GM23338 (cell line): ENCODE measurements around the gene MEFV. TPM values are rescaled to one million over a fixed set of nuclear protein-coding genes. Genes with fewer than 3 reads are reported as not detected.

Experiments
- ATAC-seq: fragments of 200-7000 bp; cut with Tn5 transposase; 3 replicates; pipeline ENCODE4 v1.9.1; 2020
- DNase-seq: peaks from one replicate; pipeline ENCODE4 v3.0.0-alpha.2; 2015; ENCODE audit warnings: low spot score
- H2AFZ ChIP-seq: fragments of 200-600 bp; sonication (generic); 2 replicates; pipeline ENCODE4 v1.8.0; 2016; ENCODE audit warnings: antibody characterized with exemption, mild to moderate bottlenecking, moderate library complexity
- H3F3A ChIP-seq: fragments of 200-600 bp; sonication (generic); replicated peaks from 2 replicates; pipeline ENCODE4 v1.8.0; 2017; ENCODE audit warnings: antibody characterized with exemption, mixed run types, low read depth
- H3K27ac ChIP-seq: fragments of 200-600 bp; sonication (generic); 2 replicates; pipeline ENCODE4 v1.6.1; 2016; ENCODE audit warnings: low read depth
- H3K27me3 ChIP-seq: fragments of 200-600 bp; sonication (generic); 2 replicates; pipeline ENCODE4 v1.8.0; 2016; ENCODE audit warnings: mild to moderate bottlenecking, mixed run types, moderate library complexity; ENCODE audit not compliant: insufficient read depth
- H3K36me3 ChIP-seq: fragments of 200-600 bp; sonication (generic); 2 replicates; pipeline ENCODE4 v1.8.0; 2016; ENCODE audit warnings: mild to moderate bottlenecking; ENCODE audit not compliant: insufficient read depth
- H3K4me1 ChIP-seq: fragments of 200-600 bp; sonication (generic); 2 replicates; pipeline ENCODE4 v1.8.0; 2016; ENCODE audit warnings: mild to moderate bottlenecking, moderate library complexity; ENCODE audit not compliant: insufficient read depth
- H3K4me2 ChIP-seq: fragments of 200-600 bp; sonication (generic); 2 replicates; pipeline ENCODE4 v1.7.1; 2017; ENCODE audit warnings: mixed run types
- H3K4me3 ChIP-seq: fragments of 200-600 bp; sonication (generic); 2 replicates; pipeline ENCODE4 v1.6.1; 2016; ENCODE audit warnings: mixed run types
- H3K79me2 ChIP-seq: fragments of 200-600 bp; sonication (generic); replicated peaks from 2 replicates; pipeline ENCODE4 v1.8.0; 2017; ENCODE audit warnings: mild to moderate bottlenecking; ENCODE audit not compliant: insufficient read depth
- H3K9me2 ChIP-seq: fragments of 200-600 bp; sonication (generic); 2 replicates; pipeline ENCODE4 v1.8.0; 2017; ENCODE audit not compliant: insufficient read depth
- H4K20me1 ChIP-seq: fragments of 200-600 bp; sonication (generic); replicated peaks from 2 replicates; pipeline ENCODE4 v1.8.0; 2017; ENCODE audit warnings: mild to moderate bottlenecking; ENCODE audit not compliant: insufficient read depth
- H3K27ac Mint-ChIP-seq: 2 replicates; pipeline ENCODE4 v1.8.0; 2020; ENCODE audit warnings: inconsistent platforms, mild to moderate bottlenecking, moderate library complexity, mixed read lengths
- H3K27me3 Mint-ChIP-seq: 3 replicates; pipeline ENCODE4 v1.8.0; 2022; ENCODE audit warnings: low read depth, mild to moderate bottlenecking, moderate library complexity, mixed read lengths, inconsistent platforms; ENCODE audit not compliant: insufficient read depth, poor library complexity
- H3K36me3 Mint-ChIP-seq: 3 replicates; pipeline ENCODE4 v1.8.0; 2021; ENCODE audit warnings: low read depth, mild to moderate bottlenecking, inconsistent platforms, moderate library complexity, mixed read lengths
- H3K4me1 Mint-ChIP-seq: 3 replicates; pipeline ENCODE4 v1.8.0; 2020; ENCODE audit warnings: mild to moderate bottlenecking, inconsistent platforms, mixed read lengths
- H3K4me3 Mint-ChIP-seq: 3 replicates; pipeline ENCODE4 v1.8.0; 2021; ENCODE audit warnings: moderate library complexity, mild to moderate bottlenecking, inconsistent platforms, mixed read lengths
- H3K9me3 Mint-ChIP-seq: 3 replicates; pipeline ENCODE4 v1.8.0; 2020; ENCODE audit warnings: moderate library complexity, mild to moderate bottlenecking, inconsistent platforms, mixed read lengths
- CREB1 ChIP-seq: fragments of 250-450 bp; sonication (Bioruptor Pico); IDR thresholded peaks from 2 replicates; pipeline ENCODE4 v1.5.0; 2020; ENCODE audit warnings: low read depth, mild to moderate bottlenecking, moderate library complexity
- CTCF ChIP-seq, 2 experiments: fragments of 200-600 bp in 1 of 2; sonication (generic) in 1 of 2; conservative IDR thresholded peaks; 2 replicates each; pipeline versions ENCODE4 v1.5.1 to v1.6.1; 2016 to 2017; ENCODE audit warnings: antibody characterized with exemption in 2 of 2, low read depth in 2 of 2, mild to moderate bottlenecking in 2 of 2, moderate library complexity in 1 of 2
- EZH2 ChIP-seq: fragments of 200-600 bp; sonication (generic); IDR thresholded peaks from one replicate; pipeline ENCODE4 v1.8.0; 2017; ENCODE audit warnings: antibody characterized with exemption, mild to moderate bottlenecking, low read depth; ENCODE audit not compliant: unreplicated experiment
- EZH2phosphoT487 ChIP-seq: fragments of 200-600 bp; sonication (generic); IDR thresholded peaks from one replicate; pipeline ENCODE4 v1.8.1; 2018; ENCODE audit warnings: antibody characterized with exemption; ENCODE audit not compliant: unreplicated experiment
- JUNB ChIP-seq: IDR thresholded peaks from one replicate; pipeline ENCODE4 v1.6.1; 2016; ENCODE audit warnings: antibody characterized with exemption; ENCODE audit not compliant: unreplicated experiment
- NANOG ChIP-seq: IDR thresholded peaks from 2 replicates; pipeline ENCODE4 v1.6.1; 2016; ENCODE audit warnings: antibody characterized with exemption, borderline replicate concordance
- POLR2AphosphoS5 ChIP-seq: IDR thresholded peaks from 2 replicates; pipeline ENCODE4 v1.6.1; 2016; ENCODE audit warnings: antibody characterized with exemption, low read depth
- REST ChIP-seq: IDR thresholded peaks from one replicate; pipeline ENCODE4 v1.6.1; 2018; ENCODE audit warnings: antibody characterized with exemption; ENCODE audit not compliant: unreplicated experiment
- STAT1 ChIP-seq: IDR thresholded peaks from one replicate; pipeline ENCODE4 v1.6.1; 2016; ENCODE audit warnings: antibody characterized with exemption; ENCODE audit not compliant: unreplicated experiment
- ZNF114 ChIP-seq: fragments of 250-450 bp; sonication (Bioruptor Pico); IDR thresholded peaks from 2 replicates; pipeline ENCODE4 v1.5.0; 2020; ENCODE audit warnings: mild to moderate bottlenecking, moderate library complexity
- ZNF331 ChIP-seq: fragments of 250-450 bp; sonication (Bioruptor Pico); IDR thresholded peaks from 2 replicates; pipeline ENCODE4 v1.5.0; 2020; ENCODE audit warnings: low read depth, mild to moderate bottlenecking, moderate library complexity
- polyA plus RNA-seq: library from polyadenylated mRNA; unstranded; fragments of >200 nt; fragmentation: Nextera tagmentation; extraction: Ambion mirVana; gene quantifications from 2 replicates; pipeline ENCODE4 v1.2.1, GENCODE V29; 2016
- total RNA-seq: library from RNA; depleted of rRNA; stranded (reverse); fragments of >200 nt; shearing (Covaris generic); gene quantifications from 2 replicates; pipeline ENCODE4 v1.2.3, GENCODE V29; 2014
- TF ChIP-seq, protein P1 (sequence below): fragments of 250-450 bp; sonication (Bioruptor Pico); IDR thresholded peaks from 2 replicates; pipeline ENCODE4 v1.5.0; 2020; ENCODE audit warnings: mild to moderate bottlenecking, moderate library complexity

MEFV gene
- total and polyA plus RNA-seq, 2 experiments from 2014 or later = 0.07 TPM; not detected in 1

DNA sequence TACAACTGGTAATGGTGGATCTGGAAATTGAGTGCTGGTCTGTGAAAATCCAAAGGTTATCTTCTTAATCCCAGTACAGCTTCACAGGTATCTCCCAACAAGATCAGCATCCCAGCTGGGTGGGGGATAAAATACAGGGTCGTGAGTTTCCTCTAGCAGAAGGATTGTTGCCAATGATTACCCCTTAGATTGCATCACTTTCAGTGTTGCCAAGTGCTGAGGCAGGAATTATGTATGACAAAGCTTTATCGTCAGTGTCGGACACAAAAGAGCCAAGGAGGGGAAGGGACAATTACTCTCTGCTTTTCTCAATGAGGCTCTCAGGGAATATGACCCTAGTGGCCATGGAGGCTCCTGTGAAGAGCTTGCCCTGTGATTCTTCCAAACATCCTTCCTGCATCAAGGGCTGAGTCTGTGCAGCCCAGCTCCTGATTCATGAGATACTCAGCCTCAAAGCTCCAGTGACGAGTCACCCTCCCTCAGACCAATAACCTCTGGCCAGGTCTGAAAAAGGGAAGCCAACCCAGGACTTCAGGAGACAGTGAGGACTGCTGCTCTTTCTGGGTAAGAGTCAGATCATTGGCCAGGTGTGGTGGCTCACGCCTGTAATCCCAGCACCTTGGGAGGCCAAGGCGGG lies 53.4 kb downstream of the MEFV start:
- Histone ChIP-seq H4K20me1 (no peaks in the 10 kb centered on the region), H3K36me3 (no peaks in the 10 kb centered on the region), H3K27ac (no peak overlapping the region), H3K4me3 (no peak overlapping the region), H3K4me2 (no peak overlapping the region), H3K4me1 (no peaks in the 10 kb centered on the region), H3F3A (no peaks in the 10 kb centered on the region), H3K79me2 (no peaks in the 10 kb centered on the region), H2AFZ (no peak overlapping the region), H3K9me2 (no peaks in the 10 kb centered on the region), H3K27me3 (no peaks in the 10 kb centered on the region)
- ATAC-seq (no peak), DNase-seq (no peak)
- Mint-ChIP-seq H3K9me3 (peaks cover 60% of the 10 kb centered on the region), H3K4me3 (no peak overlapping the region), H3K4me1 (no peaks in the 10 kb centered on the region), H3K27me3 (peaks cover 8% of the 10 kb centered on the region), H3K27ac (no peak overlapping the region), H3K36me3 (peaks cover 23% of the 10 kb centered on the region)
- TF ChIP-seq POLR2AphosphoS5 (no peak), REST (no peak), EZH2phosphoT487 (no peak), ZNF114 (CRISPR knock-in tag) (no peak), JUNB (no peak), CTCF (conservative IDR thresholded peaks at IDR 0.05; ENCODE audit: low read depth in 2 of 2) (no peak), CREB1 (CRISPR knock-in tag) (no peak), ZNF331 (CRISPR knock-in tag) (no peak), EZH2 (no peak), STAT1 (no peak), NANOG (no peak)
- TF ChIP-seq, protein P1, sequence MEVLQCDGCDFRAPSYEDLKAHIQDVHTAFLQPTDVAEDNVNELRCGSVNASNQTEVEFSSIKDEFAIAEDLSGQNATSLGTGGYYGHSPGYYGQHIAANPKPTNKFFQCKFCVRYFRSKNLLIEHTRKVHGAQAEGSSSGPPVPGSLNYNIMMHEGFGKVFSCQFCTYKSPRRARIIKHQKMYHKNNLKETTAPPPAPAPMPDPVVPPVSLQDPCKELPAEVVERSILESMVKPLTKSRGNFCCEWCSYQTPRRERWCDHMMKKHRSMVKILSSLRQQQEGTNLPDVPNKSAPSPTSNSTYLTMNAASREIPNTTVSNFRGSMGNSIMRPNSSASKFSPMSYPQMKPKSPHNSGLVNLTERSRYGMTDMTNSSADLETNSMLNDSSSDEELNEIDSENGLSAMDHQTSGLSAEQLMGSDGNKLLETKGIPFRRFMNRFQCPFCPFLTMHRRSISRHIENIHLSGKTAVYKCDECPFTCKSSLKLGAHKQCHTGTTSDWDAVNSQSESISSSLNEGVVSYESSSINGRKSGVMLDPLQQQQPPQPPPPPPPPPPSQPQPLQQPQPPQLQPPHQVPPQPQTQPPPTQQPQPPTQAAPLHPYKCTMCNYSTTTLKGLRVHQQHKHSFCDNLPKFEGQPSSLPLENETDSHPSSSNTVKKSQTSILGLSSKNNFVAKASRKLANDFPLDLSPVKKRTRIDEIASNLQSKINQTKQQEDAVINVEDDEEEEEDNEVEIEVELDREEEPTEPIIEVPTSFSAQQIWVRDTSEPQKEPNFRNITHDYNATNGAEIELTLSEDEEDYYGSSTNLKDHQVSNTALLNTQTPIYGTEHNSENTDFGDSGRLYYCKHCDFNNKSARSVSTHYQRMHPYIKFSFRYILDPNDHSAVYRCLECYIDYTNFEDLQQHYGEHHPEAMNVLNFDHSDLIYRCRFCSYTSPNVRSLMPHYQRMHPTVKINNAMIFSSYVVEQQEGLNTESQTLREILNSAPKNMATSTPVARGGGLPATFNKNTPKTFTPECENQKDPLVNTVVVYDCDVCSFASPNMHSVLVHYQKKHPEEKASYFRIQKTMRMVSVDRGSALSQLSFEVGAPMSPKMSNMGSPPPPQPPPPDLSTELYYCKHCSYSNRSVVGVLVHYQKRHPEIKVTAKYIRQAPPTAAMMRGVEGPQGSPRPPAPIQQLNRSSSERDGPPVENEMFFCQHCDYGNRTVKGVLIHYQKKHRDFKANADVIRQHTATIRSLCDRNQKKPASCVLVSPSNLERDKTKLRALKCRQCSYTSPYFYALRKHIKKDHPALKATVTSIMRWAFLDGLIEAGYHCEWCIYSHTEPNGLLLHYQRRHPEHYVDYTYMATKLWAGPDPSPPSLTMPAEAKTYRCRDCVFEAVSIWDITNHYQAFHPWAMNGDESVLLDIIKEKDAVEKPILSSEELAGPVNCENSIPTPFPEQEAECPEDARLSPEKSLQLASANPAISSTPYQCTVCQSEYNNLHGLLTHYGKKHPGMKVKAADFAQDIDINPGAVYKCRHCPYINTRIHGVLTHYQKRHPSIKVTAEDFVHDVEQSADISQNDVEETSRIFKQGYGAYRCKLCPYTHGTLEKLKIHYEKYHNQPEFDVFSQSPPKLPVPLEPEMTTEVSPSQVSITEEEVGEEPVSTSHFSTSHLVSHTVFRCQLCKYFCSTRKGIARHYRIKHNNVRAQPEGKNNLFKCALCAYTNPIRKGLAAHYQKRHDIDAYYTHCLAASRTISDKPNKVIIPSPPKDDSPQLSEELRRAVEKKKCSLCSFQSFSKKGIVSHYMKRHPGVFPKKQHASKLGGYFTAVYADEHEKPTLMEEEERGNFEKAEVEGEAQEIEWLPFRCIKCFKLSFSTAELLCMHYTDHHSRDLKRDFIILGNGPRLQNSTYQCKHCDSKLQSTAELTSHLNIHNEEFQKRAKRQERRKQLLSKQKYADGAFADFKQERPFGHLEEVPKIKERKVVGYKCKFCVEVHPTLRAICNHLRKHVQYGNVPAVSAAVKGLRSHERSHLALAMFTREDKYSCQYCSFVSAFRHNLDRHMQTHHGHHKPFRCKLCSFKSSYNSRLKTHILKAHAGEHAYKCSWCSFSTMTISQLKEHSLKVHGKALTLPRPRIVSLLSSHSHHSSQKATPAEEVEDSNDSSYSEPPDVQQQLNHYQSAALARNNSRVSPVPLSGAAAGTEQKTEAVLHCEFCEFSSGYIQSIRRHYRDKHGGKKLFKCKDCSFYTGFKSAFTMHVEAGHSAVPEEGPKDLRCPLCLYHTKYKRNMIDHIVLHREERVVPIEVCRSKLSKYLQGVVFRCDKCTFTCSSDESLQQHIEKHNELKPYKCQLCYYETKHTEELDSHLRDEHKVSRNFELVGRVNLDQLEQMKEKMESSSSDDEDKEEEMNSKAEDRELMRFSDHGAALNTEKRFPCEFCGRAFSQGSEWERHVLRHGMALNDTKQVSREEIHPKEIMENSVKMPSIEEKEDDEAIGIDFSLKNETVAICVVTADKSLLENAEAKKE (CRISPR knock-in tag) = no peak
